Eye (tissue), 1 donor: Measurements from ENCODE around the gene CRACR2A.

Source experiments
- DNase-seq: peaks from one replicate; pipeline ENCODE4 v3.0.0-alpha.2; 2015

The CRACR2A gene

GRCh38 chr12:3723916-3724805, 28.7 kb downstream of the CRACR2A start:
- peak; percentile 65 for DNase-seq

GRCh38 chr12:3722368-3722767, 30.5 kb downstream of the CRACR2A start:
- DNase-seq = no peak

GRCh38 chr12:3720772-3721171, 32.1 kb downstream of the CRACR2A start:
- DNase-seq = no peak

- no peak for DNase-seq
Measured at GRCh38 chr12:3718100-3718499, 34.8 kb downstream of the CRACR2A start.

- no peak for DNase-seq
Measured at GRCh38 chr12:3717283-3717898, 35.5 kb downstream of the CRACR2A start.

- DNase-seq = no peak
Measured at GRCh38 chr12:3715999-3716398, 36.9 kb downstream of the CRACR2A start.

- no peak for DNase-seq
Measured at GRCh38 chr12:3713947-3714346, 39.0 kb downstream of the CRACR2A start.

GRCh38 chr12:3713483-3713882, 39.4 kb downstream of the CRACR2A start:
- no peak for DNase-seq

- DNase-seq = peak; percentile 40
Measured at GRCh38 chr12:3712209-3712992, 40.5 kb downstream of the CRACR2A start.

GRCh38 chr12:3705354-3705675, 47.6 kb downstream of the CRACR2A start:
- DNase-seq = no peak

GRCh38 chr12:3704512-3705353, 48.2 kb downstream of the CRACR2A start:
- no peak for DNase-seq

- no peak for DNase-seq
Measured at GRCh38 chr12:3700861-3701260, 52.0 kb downstream of the CRACR2A start.

GRCh38 chr12:3698218-3698974, 54.5 kb downstream of the CRACR2A start:
- DNase-seq = peak; percentile 52

- no peak for DNase-seq
Measured at GRCh38 chr12:3697311-3697870, 55.5 kb downstream of the CRACR2A start.

- DNase-seq = no peak
Measured at GRCh38 chr12:3694673-3695072, 58.2 kb downstream of the CRACR2A start.

GRCh38 chr12:3692616-3693365, 60.1 kb downstream of the CRACR2A start:
- no peak for DNase-seq

- no peak for DNase-seq
Measured at GRCh38 chr12:3686463-3686862, 66.4 kb downstream of the CRACR2A start.

- DNase-seq = peak; percentile 55
Measured at GRCh38 chr12:3685830-3686229, 67.1 kb downstream of the CRACR2A start.

GRCh38 chr12:3684449-3685051, 68.4 kb downstream of the CRACR2A start:
- peak; percentile 81 for DNase-seq

GRCh38 chr12:3683670-3684069, 69.2 kb downstream of the CRACR2A start:
- DNase-seq = no peak
